Fibroblast of lung (primary cell): Measurements from ENCODE around the gene APOBEC3A.

Source experiments
- EZH2 ChIP-seq: IDR thresholded peaks from 2 replicates; pipeline ENCODE4 v1.5.1; 2012; ENCODE audit warnings: low read length, control low read depth, mild to moderate bottlenecking; ENCODE audit errors: missing control alignments
- TF ChIP-seq, protein P1 (sequence below), 2 donors: IDR thresholded peaks in 1 of 2; conservative IDR thresholded peaks in 1 of 2; 1 replicate in 1 of 2; 2 replicates in 1 of 2; pipeline ENCODE4 v1.5.1; 2011 to 2012; ENCODE audit warnings: low read length in 2 of 2, control low read depth in 1 of 2, inconsistent platforms in 1 of 2, low read depth in 1 of 2, mild to moderate bottlenecking in 1 of 2

DNA sequence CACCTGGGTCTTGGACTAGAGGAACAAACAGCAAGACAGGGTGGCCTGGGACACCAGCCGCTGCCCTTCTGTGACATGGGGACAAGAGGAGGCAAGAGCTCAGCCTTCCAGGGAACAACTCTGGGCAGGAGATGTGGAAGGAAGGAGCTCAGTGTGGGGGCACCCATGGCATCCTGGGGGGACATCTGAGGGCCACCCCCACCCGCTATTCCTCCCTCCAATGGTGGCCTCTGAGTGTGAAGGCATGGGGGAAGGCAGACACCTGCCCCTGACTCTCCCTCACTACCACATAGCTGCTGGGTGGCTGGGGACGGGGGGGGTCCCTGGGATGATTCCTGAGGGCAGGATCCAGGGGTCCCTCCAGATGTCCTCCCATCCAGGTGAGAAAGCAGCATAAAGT, 29.2 kb downstream of the APOBEC3A start:
- no peak for TF ChIP-seq EZH2
- TF ChIP-seq, protein P1, sequence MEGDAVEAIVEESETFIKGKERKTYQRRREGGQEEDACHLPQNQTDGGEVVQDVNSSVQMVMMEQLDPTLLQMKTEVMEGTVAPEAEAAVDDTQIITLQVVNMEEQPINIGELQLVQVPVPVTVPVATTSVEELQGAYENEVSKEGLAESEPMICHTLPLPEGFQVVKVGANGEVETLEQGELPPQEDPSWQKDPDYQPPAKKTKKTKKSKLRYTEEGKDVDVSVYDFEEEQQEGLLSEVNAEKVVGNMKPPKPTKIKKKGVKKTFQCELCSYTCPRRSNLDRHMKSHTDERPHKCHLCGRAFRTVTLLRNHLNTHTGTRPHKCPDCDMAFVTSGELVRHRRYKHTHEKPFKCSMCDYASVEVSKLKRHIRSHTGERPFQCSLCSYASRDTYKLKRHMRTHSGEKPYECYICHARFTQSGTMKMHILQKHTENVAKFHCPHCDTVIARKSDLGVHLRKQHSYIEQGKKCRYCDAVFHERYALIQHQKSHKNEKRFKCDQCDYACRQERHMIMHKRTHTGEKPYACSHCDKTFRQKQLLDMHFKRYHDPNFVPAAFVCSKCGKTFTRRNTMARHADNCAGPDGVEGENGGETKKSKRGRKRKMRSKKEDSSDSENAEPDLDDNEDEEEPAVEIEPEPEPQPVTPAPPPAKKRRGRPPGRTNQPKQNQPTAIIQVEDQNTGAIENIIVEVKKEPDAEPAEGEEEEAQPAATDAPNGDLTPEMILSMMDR (conservative IDR thresholded peaks at IDR 0.05 in 1 of 2, IDR thresholded peaks at IDR 0.05 in 1 of 2; ENCODE audit: low read depth in 1 of 2, low read length in 2 of 2), result no peak
